ENCODE results near the gene ANTXR2. TPM values are rescaled to one million over a fixed set of nuclear protein-coding genes. Genes with fewer than 3 reads are reported as not detected.

ANTXR2 gene
- total and polyA plus RNA-seq, 2 donors (not counting 3 experiments of a cell fraction or from before 2014, with no cell fraction given): 6.6 to 64.6 TPM

DNA sequence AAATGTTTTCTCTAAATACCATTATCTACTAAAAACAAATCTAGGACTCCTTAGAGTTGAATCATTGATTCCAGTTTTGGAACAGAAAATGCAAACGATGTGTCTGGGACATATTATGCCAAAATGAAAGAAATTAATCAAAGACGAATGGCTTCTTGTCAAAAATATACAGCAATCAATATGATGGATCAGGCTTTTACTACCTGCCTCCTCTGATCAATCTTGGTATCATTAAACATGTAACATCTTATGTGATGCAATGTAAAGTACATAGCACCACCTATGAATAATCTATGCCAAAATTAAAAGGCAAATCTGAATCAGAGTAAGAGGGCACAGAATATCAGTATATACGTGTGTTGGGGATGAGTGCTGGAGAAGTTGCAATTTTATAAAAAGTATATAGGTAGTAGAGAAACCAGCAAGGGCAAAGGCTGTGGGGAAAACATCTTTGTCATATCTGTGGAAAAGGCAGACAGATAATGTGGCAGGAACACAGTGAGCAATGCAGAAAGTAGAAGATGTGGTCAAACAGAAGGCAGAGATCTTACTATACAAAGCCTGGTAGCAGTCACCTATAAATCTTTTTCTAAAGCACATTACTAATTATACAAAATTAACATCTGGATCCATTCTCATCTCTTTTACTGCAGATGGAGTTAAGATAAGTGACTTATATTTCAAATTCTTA, 152.7 kb downstream of the ANTXR2 start:
- H4K20me1 ChIP-seq (replicated peaks; ENCODE audit: control insufficient read depth, extremely low read depth, insufficient read depth, low read length): no peaks in the 10 kb centered on the region

More for the DNA sequence above, 152.7 kb downstream of the ANTXR2 start:
- H3K9me3 ChIP-seq (replicated peaks; ENCODE audit: control insufficient read depth, insufficient read depth, low read length): no peaks in the 10 kb centered on the region
- POLR2A ChIA-PET: no interaction called here
- TF ChIP-seq JUN (IDR thresholded peaks at IDR 0.05; ENCODE audit: borderline replicate concordance, insufficient read depth, insufficient read length, low read depth) (no peak), GATA2 (IDR thresholded peaks at IDR 0.05; ENCODE audit: insufficient read depth, insufficient read length, low read depth, low read length) (no peak), MYC (IDR thresholded peaks at IDR 0.05; ENCODE audit: low read depth, low read length) (no peak), CTCF (IDR thresholded peaks at IDR 0.05; ENCODE audit: extremely low read depth in 1 of 2, insufficient read depth in 1 of 2, low read depth in 1 of 2, low read length in 2 of 2) (no peak)
- H3K79me2 ChIP-seq (ENCODE audit: control insufficient read depth, insufficient read depth, low read length): no peaks in the 10 kb centered on the region
- FAIRE-seq (no peak), DNase-seq (ENCODE audit: low read depth, low spot score) (no peak)
- dilution Hi-C loops (cut with MboI; ENCODE audit: extremely low pct_ligation_motif_present, low sequenced_read_pairs) (no loop called here), intact Hi-C loops (cut with micrococcal nuclease) (no loop called here)
- no peaks in the 10 kb centered on the region for H3K27me3 ChIP-seq (ENCODE audit: control insufficient read depth in 2 of 2, insufficient read depth in 2 of 2, low read length in 2 of 2)
- H3K4me3 ChIP-seq (replicated peaks in 1 of 3; ENCODE audit: insufficient read depth in 1 of 3, low read depth in 1 of 3, low read length in 3 of 3): no peak overlapping the region
- BruUV-seq (replicated peaks): no TSS peak
- no peak overlapping the region for H3K4me2 ChIP-seq (ENCODE audit: insufficient read depth, low read length)
- no peaks in the 10 kb centered on the region for H3K36me3 ChIP-seq (ENCODE audit: control insufficient read depth in 2 of 2, extremely low read depth in 1 of 2, insufficient read depth in 2 of 2, low read length in 2 of 2)
- no peak overlapping the region for H3K9ac ChIP-seq (replicated peaks; ENCODE audit: extremely low read depth, insufficient read depth, low read length)
- no peak overlapping the region for H2AFZ ChIP-seq (ENCODE audit: low read depth, low read length)
- CTCF ChIA-PET: interaction anchor here (1.6 kb wide), 1 partner anchor 296 kb away, joined by 5 read pairs; no protein-coding TSS in a partner anchor
- H3K9me1 ChIP-seq (replicated peaks; ENCODE audit: control insufficient read depth, extremely low read depth, insufficient read depth, low read length): no peaks in the 10 kb centered on the region
- H3K4me1 ChIP-seq (ENCODE audit: control insufficient read depth, extremely low read depth, insufficient read depth, low read length): no peaks in the 10 kb centered on the region
- no peak overlapping the region for H3K27ac ChIP-seq (ENCODE audit: insufficient read depth, low read depth, low read length)

Measured in endothelial cell of umbilical vein (primary cell).